ENCODE results near the gene GNG14. TPM values are rescaled to one million over a fixed set of nuclear protein-coding genes. Genes with fewer than 3 reads are reported as not detected.
"Not testable (repeated sequence)": the region's sequence is repeated elsewhere in the genome, so short reads cannot be mapped to it uniquely, and the experiment has no call there.

Gene GNG14
- not detected in 2 replicates for total RNA-seq

DNA sequence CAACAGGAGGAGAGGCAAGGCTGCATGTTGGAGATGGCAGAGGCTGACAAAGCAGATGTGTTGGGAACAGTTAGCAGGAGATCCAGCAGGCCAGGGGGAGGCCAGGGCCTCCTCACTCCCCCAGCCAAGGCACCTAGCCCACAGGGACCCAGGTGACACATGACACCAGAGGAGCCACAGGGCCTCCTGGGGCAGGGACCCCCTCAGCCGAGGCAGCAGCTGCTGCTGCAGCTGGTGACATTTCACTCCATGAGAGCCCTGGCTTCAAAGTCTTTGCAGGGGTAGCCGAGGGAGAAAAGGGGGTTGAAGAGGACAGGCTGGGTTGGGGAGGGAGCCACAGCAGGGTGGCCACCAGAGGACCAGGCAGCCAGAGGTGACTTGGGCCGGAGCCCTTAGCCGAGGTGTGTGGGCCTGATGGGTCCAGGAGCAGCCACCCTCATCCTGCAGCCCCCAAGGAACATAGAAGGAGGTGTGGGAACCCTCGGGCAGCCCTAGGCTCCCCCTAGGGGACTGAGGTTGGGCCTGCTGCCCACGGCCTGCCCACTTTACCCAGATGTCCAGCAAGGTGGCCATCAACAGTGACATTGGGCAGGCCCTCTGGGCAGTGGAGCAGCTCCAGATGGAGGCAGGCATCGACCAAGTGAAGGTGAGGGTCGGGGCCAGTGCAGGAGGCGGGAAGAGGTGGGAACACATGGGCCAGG lies at the start of gene GNG14:
Gene GNG14 (plus strand): TSS at position 503 of the 701 bp plus-strand sequence. CDS start 51 bp downstream, at position 554.
- intact Hi-C loops (cut with micrococcal nuclease): no loop called here

DNA sequence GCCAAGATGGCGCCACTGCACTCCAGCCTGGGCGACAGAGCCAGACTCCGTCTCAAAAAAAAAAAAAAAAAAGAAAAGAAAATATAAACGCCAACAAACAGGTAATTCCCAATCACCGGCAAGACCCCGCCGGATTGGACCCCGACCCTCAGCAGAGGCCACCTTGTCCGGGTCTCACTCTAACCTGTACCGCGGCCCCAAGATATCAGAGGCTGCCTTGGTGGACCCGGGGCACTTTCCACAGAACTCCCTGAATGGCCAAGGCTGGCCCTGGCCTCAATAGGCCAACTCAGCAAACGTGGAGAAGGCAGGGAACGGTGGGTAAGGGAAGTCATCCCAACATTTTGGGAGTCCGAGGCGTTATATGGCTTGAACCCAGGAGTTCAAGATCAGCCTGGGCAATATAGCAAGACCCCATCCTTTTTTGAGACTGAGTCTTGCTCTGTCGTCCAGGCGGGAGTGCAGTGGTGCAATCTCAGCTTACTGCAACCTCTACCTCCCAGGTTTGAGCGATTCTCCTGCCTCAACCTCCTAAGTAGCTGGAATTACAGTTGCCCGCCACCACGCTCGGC lies 49.1 kb upstream of the GNG14 start:
- intact Hi-C loops (cut with micrococcal nuclease): no loop called here

DNA sequence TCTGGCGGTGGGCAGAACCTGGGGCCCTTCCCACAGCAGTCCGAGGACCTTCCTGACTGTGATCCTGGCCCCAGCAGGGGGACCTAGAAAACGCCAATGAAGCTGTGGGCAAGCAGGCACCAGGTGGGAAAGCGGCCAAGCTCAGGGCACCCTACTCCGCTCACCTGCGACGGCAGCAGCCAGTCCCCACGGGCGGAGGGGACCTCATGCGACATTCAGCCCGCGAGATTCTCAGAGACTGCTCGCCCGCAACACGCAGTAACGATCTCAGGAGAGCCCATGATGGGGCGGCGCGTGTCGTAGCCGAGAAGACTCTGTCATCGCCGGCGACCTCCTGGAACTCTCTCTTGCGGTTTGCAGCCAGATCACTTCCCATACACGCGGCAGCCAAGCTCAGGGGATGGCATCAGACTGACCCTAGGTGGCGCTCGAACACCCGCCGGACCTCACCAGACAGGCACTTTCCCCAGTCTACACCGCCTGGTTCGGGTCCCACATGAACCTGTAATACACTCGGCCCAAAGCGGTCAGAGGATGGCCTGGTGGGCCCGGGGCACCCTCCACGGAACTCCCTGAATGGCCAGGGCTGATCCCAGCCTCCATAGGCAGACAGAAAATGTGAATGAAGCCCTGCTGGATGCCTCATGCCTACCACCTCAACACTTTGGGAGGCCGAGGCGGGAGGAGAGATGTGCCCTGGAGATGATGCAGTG lies 47.7 kb upstream of the GNG14 start:
- intact Hi-C loops (cut with micrococcal nuclease): loop anchor here (1.0 kb wide), 2 partner anchors 26 to 27 kb away; partner anchors contain the start of genes MAN2B1 and WDR83

DNA sequence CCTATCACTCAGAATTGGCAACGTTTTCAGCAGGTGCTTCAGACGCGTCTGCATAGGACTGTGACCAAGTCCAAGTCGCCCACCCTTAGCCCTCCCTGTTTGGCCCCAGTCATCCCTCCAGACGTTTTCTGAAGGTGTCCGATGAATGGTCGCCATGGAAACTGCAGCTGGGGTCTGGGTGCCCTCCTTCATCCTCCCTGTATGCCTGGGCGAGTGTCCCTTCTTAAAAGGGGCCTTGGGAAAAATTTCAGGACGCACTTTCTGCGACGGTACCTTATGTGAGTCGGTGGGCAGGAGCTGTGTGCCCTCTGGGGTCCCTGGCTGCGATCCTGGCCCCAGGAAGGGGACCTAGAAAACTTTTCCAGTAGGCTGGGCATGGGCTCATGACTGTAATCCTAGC lies 46.3 kb upstream of the GNG14 start:
- intact Hi-C loops (cut with micrococcal nuclease): no loop called here

DNA sequence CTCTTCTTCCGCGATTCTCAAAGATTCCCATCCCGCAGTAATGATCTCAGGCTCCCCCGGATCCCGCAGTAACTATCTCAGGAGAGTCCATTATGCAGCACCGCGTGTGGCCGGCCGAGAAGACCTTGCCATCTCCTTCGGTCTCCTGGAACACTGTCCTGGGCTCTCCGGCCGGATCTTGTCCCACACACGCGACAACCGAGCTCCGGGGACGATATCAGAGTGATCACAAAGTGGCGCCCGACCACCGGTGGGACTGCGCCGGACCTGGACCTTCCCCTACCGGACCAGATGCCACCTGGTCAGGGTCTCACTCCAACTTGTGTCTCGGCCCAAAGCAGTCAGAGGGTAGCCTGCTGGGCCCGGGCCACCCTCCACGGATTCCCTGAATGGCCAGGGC lies 45.3 kb upstream of the GNG14 start:
- intact Hi-C loops (cut with micrococcal nuclease): no loop called here

DNA sequence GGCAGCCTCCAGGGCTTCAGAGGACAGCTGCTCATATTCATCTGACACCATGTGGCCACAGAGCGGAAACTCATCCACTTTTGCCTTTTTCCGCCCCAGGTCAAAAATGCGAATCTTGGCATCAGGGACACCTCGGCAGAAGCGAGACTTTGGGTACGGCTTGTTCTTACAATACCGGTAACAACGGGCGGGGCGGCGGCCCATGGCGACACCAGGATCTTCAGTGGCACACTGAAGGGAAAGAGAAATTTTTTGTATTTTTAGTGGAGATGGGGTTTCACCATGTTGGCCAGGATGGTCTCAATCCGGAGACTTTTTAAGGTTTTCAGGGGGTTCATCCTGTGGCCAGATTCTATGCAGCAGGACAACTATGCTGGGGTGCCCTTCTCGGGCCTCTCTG lies 44.1 kb upstream of the GNG14 start:
- intact Hi-C loops (cut with micrococcal nuclease): not testable (repeated sequence)

DNA sequence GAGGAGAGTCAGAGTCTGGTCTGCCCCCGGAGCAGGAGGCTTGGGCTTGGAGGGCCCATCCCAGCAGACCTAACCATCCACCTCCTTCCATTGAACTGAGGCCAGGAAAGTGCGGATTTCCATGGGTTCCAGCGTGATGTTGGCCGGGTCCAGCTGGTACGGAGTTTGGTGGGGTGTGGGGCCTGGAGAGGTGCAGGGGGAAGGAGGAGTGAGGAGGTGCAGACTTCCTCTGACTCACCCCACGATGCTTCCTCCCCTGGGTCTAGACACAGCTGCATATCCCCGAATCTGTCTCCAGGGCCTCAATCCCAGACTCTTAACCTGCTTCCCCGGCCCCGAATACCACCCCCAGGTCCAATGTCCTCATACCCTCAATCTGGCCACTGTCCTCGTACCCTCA lies 41.2 kb upstream of the GNG14 start:
- intact Hi-C loops (cut with micrococcal nuclease): no loop called here

DNA sequence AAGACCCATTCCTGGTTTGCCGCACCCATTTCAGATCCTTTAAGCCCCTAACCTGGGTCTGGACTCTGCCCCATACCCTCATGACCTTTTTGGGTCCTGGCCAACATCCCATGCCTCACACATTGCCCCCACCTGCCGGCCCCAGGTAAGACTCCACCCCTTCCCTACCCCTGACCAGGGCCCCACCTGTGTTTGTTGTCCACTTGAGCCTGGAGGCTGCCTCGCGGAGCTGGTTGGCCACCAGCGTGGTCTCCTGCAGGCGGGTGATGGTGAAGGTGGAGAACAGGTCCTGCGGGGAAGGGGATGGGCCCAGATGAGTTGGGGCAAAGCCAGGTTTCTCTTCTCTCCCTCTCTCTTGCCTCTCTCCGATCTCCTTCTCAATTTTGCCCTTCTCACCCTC lies 40.8 kb upstream of the GNG14 start:
- intact Hi-C loops (cut with micrococcal nuclease): no loop called here

DNA sequence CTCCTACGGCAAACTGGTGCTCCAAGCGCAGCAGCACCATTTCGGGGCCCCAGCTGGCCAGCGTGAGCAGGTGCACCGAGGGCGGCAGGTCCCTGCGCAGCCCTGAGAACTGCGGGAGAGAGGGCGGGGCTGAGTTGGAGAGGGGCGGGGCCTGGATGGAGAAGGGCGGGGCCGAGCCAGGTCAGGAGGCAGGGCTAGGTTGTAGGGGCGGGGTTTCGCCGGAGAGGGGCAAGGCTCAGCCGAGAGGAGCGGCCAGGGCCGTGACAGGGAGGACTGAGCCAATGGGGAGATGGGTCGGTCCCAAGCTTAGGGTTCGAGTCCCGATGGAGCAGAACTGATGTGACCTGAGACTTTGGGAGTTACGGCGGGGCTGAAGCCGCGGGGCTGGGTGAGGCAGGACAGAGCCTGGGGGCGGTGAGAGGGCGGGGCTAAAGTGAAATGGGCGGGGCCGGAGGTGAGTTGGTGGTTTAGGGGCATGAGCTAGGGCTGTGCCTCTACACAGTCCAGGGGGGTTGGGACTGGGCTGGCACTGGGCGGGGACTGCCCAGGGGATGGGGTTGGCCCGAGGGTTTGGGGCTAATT lies 40.2 kb upstream of the GNG14 start:
- intact Hi-C loops (cut with micrococcal nuclease): no loop called here

DNA sequence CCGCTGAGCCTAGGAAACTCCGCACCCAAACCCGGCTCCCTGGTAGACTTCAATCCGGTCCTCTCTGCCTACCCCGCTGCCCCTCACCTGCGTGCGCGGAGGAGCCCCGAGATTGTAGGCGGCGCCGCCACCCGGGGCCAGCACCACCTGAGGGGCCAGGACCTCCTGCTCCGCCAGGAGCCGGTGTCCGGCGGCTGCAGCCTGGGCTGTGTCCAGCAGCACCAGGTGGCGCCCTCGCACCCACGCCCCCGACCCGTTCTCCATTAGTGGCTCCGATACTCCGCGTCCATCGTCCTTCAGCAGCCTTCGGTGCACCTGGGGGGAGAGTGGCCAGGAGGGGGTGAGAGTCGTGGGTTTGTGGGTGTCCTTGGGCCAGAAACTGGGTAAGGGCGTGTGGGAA lies 39.7 kb upstream of the GNG14 start:
- intact Hi-C loops (cut with micrococcal nuclease): no loop called here

DNA sequence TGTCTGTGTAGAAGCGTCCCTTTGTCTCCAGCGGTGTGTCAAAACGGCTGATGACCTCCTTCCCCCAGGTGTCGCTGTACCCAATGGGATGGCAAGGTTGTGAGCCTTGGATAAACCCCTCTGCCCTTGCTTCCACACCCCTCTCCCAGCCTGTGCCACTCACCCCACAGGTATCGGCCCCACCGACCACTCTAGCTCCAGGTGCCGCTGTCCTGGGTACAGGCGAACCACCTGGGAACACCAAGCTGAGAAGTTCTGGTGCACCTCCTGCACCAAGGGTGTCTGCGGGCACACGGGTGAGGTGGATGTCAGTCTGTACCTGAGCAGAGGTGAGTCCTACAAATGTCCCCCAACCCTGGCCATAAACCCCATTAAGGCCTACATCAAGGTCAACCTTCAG lies 37.9 kb upstream of the GNG14 start:
- intact Hi-C loops (cut with micrococcal nuclease): no loop called here

DNA sequence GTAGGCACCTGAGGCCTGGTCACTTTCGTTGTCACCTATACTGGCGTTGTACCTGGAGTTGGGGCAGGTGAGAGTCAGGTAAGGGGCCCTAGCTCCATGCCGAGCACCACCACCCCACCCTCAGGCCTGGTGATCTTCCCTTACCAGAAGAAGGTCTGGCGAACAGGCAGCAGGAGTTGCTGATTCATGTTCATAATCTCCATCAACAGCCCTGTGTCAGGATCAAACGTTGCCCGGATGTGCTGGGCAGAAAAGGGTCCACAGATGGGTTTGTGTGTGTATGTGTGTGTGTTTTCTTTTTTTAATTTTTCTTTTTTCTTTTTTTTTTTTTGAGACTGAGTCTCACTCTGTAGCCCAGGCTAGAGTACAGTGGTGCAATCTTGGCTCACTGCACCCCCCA lies 35.6 kb upstream of the GNG14 start:
- intact Hi-C loops (cut with micrococcal nuclease): no loop called here

DNA sequence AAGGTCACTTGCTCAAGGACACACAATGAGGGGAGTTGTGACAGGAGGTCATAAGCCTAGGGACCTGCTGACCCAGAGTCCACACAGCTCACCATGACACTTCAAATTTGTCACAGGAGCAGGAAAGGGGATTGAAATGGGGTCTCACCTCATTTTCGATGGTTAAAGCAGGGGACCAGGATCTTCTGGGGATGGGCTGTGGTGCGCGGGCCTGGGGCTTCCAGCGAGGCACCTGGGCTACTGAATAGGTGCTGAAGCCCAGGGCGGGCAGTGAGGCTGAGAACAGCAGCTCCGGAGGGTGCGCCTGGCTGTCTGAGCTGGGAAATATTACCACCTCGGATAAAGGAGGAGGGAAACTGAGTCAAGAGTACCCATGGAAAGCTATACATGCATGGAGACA lies 32.3 kb upstream of the GNG14 start:
- intact Hi-C loops (cut with micrococcal nuclease): no loop called here

DNA sequence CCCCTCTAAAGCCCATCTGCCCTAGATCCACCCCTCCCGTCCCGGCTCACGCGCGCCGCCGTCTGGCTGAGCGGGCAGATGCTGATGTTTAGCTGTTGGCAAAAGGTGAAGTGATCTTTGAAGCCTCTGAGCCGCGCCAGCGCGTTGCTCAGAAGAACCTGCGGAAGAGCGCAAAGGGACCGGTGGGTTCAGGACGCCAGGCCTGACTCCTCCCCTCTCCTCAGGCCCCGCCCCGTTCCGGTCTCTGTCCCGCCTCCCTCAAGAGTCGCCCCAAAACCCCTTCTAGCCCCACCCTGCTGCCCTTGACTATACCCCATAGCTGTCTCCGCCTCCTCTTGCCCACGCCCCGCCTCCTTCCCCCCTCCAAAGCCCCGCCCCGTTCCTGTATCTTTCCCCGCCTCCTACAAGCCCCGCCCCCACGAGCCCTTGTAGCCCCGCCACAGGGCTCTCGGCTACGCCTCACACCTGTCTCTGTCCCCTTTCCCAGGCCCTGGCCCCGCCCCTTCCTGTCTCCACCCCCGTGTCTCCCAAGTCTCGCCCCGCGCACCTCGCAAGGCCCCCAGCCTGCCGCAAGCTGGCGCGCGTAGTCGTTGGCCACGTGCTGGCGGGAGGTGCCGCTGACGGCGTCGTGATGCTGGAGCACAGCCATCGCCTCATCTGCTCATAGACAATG lies 30.8 kb upstream of the GNG14 start:
- intact Hi-C loops (cut with micrococcal nuclease): no loop called here

DNA sequence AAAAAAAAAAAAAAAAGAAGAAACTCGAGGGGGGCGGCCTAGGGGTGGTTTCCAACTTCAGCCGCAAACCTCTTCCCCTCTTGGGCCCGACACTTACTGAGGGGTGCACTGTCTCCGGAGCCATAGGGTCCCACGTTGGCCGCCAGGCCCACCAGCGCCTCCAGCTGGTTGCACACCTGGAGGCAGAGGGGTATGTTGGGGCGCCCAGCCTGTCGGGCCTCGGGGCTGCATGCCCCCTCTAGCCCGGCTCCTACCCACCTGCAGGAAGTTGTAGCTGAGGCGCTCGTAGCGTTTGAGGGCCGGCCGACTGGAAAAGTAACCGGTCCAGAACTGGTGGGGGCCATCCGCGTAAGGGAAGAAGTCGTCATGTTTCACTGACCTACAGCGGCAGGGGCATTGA lies 29.8 kb upstream of the GNG14 start:
- intact Hi-C loops (cut with micrococcal nuclease): no loop called here

DNA sequence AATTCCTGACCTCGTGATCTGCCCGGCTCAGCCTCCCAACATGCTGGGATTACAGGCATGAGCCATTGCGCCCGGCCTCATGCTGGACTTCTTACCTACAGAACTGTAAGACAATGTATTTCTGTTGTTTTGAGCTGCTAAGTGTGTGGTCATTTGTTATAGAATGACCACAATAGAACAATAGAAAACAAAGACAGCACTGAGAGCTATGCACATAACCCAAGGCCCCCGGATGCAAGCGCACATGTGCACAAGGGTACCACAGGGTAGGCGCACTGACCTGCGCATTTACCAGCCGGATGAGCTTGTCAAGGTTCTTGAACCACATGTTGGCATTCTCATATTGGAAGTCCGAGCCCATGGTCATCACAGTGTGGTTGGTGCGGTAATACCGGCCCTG lies 26.8 kb upstream of the GNG14 start:
- intact Hi-C loops (cut with micrococcal nuclease): no loop called here

DNA sequence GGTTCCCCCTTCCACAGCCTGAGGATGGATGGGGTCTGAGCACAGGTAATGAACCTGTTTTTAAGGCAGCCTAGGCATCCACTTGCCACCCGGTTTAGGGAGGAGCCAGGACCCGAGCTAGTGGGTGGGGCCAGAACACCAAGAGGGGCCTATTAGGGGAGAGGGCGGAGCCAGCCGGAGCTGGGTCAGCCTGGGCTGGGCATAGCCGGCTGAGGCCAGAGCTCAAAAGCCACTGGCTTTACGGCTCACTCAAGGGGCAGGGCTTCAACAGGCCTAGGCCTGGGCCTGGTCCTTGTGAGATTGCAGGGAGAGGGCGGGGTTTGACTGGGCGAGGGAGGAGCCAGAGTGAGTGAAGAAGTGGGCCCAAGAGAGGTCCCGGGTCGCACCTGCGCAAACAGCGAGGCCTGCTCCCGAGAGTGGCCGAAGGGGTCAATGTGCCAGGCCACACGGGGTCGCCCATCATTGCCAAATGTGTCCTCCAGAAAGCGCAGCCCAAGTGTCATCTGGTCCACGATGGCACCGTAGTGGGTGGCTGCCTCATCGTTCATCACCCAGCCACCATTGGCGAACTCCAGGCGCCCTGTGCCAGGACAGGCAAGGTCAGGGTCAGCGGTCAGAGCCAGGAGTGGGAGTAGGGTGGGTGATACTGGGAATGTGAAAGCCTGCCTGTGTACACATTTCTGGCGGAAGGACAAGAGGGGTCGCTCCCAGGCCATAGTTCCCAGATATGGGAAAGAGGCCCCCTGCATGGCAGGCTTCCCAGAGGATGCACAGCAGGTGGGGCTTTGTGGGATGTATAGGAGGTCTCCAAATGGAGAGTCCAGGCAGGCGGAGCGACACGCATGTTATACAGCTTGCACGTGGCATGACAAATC lies 23.2 kb upstream of the GNG14 start:
- intact Hi-C loops (cut with micrococcal nuclease): loop anchor here (5.0 kb wide), 1 partner anchor 742 kb away; no protein-coding TSS in a partner anchor

DNA sequence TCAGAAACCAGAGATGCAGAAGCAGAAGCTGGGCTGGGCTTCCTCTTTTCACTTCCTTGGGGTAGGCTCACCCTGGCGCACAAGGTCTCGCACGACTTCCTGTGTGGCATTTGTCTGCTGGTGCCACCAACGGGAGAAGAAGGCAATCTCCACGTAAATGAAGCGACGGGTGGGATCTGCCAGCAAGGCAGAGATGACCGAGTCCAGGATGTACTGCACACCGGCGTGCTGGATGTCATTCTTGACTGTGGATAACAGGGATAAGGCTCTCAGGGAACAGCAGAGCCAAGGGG lies 22.6 kb upstream of the GNG14 start:
- intact Hi-C loops (cut with micrococcal nuclease): loop anchor here (5.0 kb wide), 1 partner anchor 743 kb away; no protein-coding TSS in a partner anchor

DNA sequence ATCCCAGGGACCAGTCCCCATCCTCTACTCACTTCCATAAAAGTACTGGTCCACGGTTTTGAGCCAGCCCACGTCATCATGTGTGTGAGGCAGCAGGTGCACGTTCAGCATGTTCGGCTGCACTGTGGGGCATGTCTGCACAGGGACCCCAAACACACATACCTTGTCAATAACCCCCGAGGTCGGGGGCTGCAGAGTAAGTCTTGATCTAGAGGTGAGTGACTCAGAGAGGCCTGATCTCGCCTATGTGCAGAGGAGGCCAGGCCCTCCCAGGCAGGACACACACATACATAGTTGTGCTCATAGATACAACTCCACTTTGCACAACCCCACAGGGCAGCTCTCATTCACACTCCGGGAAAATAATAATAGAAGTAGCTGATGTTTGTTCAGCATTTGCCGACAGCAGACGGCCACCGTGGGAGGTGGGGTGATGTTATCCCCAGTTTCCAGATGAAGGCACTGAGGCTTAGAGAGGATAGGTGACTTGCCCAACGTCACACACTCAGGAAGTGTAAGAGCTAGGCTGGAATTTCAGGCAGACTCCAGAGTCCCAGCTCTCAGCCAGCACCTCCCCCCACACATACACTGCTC lies 22.0 kb upstream of the GNG14 start:
- intact Hi-C loops (cut with micrococcal nuclease): loop anchor here (1.0 to 5.0 kb wide), 2 partner anchors 25 to 743 kb away; no protein-coding TSS in a partner anchor

Measured in T-helper 2 cell treated with Interferon-gamma antibody and Interleukin-4, amounts not matched to agents 100 ng/mL and 5 ng/mL, for 36 hours (primary cell).